WTC11 (cell line): ENCODE results near the gene DIABLO. TPM values are rescaled to one million over a fixed set of nuclear protein-coding genes. Genes with fewer than 3 reads are reported as not detected.

Source experiments
- ATAC-seq: fragments of 200-7000 bp; cut with Tn5 transposase; 2 replicates; pipeline ENCODE4 v1.10.0; 2021; ENCODE audit warnings: mild to moderate bottlenecking, moderate library complexity
- CTCF ChIA-PET: fragments of 300-600 bp; sonication (Branson Sonifier 250); formaldehyde crosslinking; loops from one replicate; lab custom pipeline; 2021; ENCODE audit warnings: antibody characterized with exemption; lab: Charles Lee
- POLR2A ChIA-PET: fragments of 350-600 bp; sonication (Branson Sonifier 250); formaldehyde crosslinking; loops from one replicate; lab custom pipeline; 2021; ENCODE audit warnings: antibody characterized with exemption; lab: Charles Lee
- DNase-seq: peaks from one replicate; pipeline ENCODE4 v3.0.0; 2021; ENCODE audit warnings: low spot score
- H3K27ac Mint-ChIP-seq: 2 replicates; pipeline ENCODE4 v1.8.0; 2021; ENCODE audit warnings: mixed read lengths
- H3K27me3 Mint-ChIP-seq: 2 replicates; pipeline ENCODE4 v1.8.0; 2021; ENCODE audit warnings: low read depth, mild to moderate bottlenecking, moderate library complexity, mixed read lengths
- H3K36me3 Mint-ChIP-seq: 2 replicates; pipeline ENCODE4 v1.8.0; 2021; ENCODE audit warnings: mixed read lengths
- H3K4me1 Mint-ChIP-seq: 2 replicates; pipeline ENCODE4 v1.8.0; 2022; ENCODE audit warnings: mixed read lengths
- H3K4me3 Mint-ChIP-seq: 2 replicates; pipeline ENCODE4 v1.8.0; 2021; ENCODE audit warnings: mild to moderate bottlenecking, moderate library complexity, mixed read lengths
- H3K9me3 Mint-ChIP-seq: 2 replicates; pipeline ENCODE4 v1.8.0; 2021; ENCODE audit warnings: mixed read lengths
- CDX4 ChIP-seq: fragments of 250-450 bp; sonication (Bioruptor Pico); IDR thresholded peaks from 2 replicates; pipeline ENCODE4 v1.9.0; 2021; ENCODE audit warnings: moderate library complexity, mild to moderate bottlenecking, inconsistent platforms, borderline replicate concordance
- EMX1 ChIP-seq: fragments of 250-450 bp; sonication (Bioruptor Pico); IDR thresholded peaks from 2 replicates; pipeline ENCODE4 v1.8.0; 2021; ENCODE audit warnings: mild to moderate bottlenecking
- ETV6 ChIP-seq: sonication (generic); formaldehyde crosslinking; IDR thresholded peaks from 2 replicates; pipeline ENCODE4 v1.8.1; 2022; ENCODE audit warnings: mild to moderate bottlenecking, missing genetic modification reagents
- FOXK1 ChIP-seq: sonication (generic); formaldehyde crosslinking; IDR thresholded peaks from 2 replicates; pipeline ENCODE4 v1.8.0; 2022; ENCODE audit warnings: mild to moderate bottlenecking, moderate library complexity, missing genetic modification reagents
- IRF2 ChIP-seq: sonication (generic); formaldehyde crosslinking; IDR thresholded peaks from 2 replicates; pipeline ENCODE4 v1.8.0; 2022; ENCODE audit warnings: low read depth, missing genetic modification reagents, borderline replicate concordance
- KAT7 ChIP-seq: sonication (generic); formaldehyde crosslinking; IDR thresholded peaks from 2 replicates; pipeline ENCODE4 v1.8.1; 2023; ENCODE audit warnings: missing genetic modification reagents, mild to moderate bottlenecking, borderline replicate concordance
- NR1H2 ChIP-seq: sonication (generic); formaldehyde crosslinking; IDR thresholded peaks from 2 replicates; pipeline ENCODE4 v1.9.0; 2021; ENCODE audit warnings: mild to moderate bottlenecking, moderate library complexity, missing genetic modification reagents
- NR3C1 ChIP-seq: sonication (generic); formaldehyde crosslinking; conservative IDR thresholded peaks from 2 replicates; pipeline ENCODE4 v1.8.1; 2023; ENCODE audit warnings: low read depth, mild to moderate bottlenecking, missing genetic modification reagents
- OVOL2 ChIP-seq: fragments of 250-450 bp; sonication (Bioruptor Pico); IDR thresholded peaks from 2 replicates; pipeline ENCODE4 v1.9.0; 2021; ENCODE audit warnings: mild to moderate bottlenecking, borderline replicate concordance
- PRDM15 ChIP-seq: sonication (generic); formaldehyde crosslinking; IDR thresholded peaks from 2 replicates; pipeline ENCODE4 v1.8.0; 2022; ENCODE audit warnings: missing genetic modification reagents
- PREB ChIP-seq: sonication (generic); formaldehyde crosslinking; IDR thresholded peaks from 2 replicates; pipeline ENCODE4 v1.8.1; 2022; ENCODE audit warnings: mild to moderate bottlenecking, missing genetic modification reagents, moderate library complexity, borderline replicate concordance
- ZNF138 ChIP-seq: sonication (generic); formaldehyde crosslinking; conservative IDR thresholded peaks from 2 replicates; pipeline ENCODE4 v1.8.1; 2022; ENCODE audit warnings: mild to moderate bottlenecking, moderate library complexity, missing genetic modification reagents
- ZNF232 ChIP-seq: sonication (generic); formaldehyde crosslinking; IDR thresholded peaks from 2 replicates; pipeline ENCODE4 v1.8.0; 2022; ENCODE audit warnings: mild to moderate bottlenecking, missing genetic modification reagents
- ZNF317 ChIP-seq: sonication (generic); formaldehyde crosslinking; IDR thresholded peaks from 2 replicates; pipeline ENCODE4 v1.8.1; 2023; ENCODE audit warnings: low read depth, mild to moderate bottlenecking, moderate library complexity, missing genetic modification reagents, borderline replicate concordance
- ZNF396 ChIP-seq: fragments of 250-450 bp; sonication (Bioruptor Pico); IDR thresholded peaks from 2 replicates; pipeline ENCODE4 v1.8.0; 2021; ENCODE audit warnings: mild to moderate bottlenecking, moderate library complexity, borderline replicate concordance
- ZNF671 ChIP-seq: fragments of 250-450 bp; sonication (Bioruptor Pico); IDR thresholded peaks from 2 replicates; pipeline ENCODE4 v1.8.0; 2021; ENCODE audit warnings: mild to moderate bottlenecking
- total RNA-seq: library from RNA; stranded (reverse); gene quantifications from 3 replicates; pipeline ENCODE4 v1.2.3, GENCODE V29; 2021
- TF ChIP-seq, protein P1 (sequence below): sonication (generic); formaldehyde crosslinking; conservative IDR thresholded peaks from 2 replicates; pipeline ENCODE4 v1.8.1; 2023; ENCODE audit warnings: mild to moderate bottlenecking, low read depth, missing genetic modification reagents, moderate library complexity
- TF ChIP-seq, protein P2 (sequence below): fragments of 200-600 bp; IDR thresholded peaks from 2 replicates; pipeline ENCODE4 v1.8.0; 2022; ENCODE audit warnings: antibody characterized with exemption

Gene DIABLO
- total RNA-seq, 1 experiment from 2014 or later, result 61.7 TPM

- TF ChIP-seq, protein P1, sequence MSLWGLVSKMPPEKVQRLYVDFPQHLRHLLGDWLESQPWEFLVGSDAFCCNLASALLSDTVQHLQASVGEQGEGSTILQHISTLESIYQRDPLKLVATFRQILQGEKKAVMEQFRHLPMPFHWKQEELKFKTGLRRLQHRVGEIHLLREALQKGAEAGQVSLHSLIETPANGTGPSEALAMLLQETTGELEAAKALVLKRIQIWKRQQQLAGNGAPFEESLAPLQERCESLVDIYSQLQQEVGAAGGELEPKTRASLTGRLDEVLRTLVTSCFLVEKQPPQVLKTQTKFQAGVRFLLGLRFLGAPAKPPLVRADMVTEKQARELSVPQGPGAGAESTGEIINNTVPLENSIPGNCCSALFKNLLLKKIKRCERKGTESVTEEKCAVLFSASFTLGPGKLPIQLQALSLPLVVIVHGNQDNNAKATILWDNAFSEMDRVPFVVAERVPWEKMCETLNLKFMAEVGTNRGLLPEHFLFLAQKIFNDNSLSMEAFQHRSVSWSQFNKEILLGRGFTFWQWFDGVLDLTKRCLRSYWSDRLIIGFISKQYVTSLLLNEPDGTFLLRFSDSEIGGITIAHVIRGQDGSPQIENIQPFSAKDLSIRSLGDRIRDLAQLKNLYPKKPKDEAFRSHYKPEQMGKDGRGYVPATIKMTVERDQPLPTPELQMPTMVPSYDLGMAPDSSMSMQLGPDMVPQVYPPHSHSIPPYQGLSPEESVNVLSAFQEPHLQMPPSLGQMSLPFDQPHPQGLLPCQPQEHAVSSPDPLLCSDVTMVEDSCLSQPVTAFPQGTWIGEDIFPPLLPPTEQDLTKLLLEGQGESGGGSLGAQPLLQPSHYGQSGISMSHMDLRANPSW (CRISPR knock-in tag), result no peak
- TF ChIP-seq EMX1 (CRISPR knock-in tag) (no peak), PRDM15 (CRISPR knock-in tag) (no peak), ZNF317 (CRISPR knock-in tag) (no peak), OVOL2 (CRISPR knock-in tag) (no peak), CDX4 (no peak), FOXK1 (CRISPR knock-in tag) (no peak), ZNF232 (CRISPR knock-in tag) (no peak), ZNF396 (CRISPR knock-in tag) (no peak)
These were observed 24.5 kb downstream of the DIABLO start (continued) for GRCh38 chr12:122201381-122201780.

GRCh38 chr12:122200541-122201175, 25.2 kb downstream of the DIABLO start:
- Mint-ChIP-seq H3K4me1 (peaks cover 16% of the 10 kb centered on the region), H3K27ac (no peak overlapping the region), H3K27me3 (peaks cover 37% of the 10 kb centered on the region), H3K4me3 (no peak overlapping the region), H3K36me3 (peaks cover 2% of the 10 kb centered on the region; the same call in 1 of the 2 replicates), H3K9me3 (peaks cover 5% of the 10 kb centered on the region)
- DNase-seq (peak; percentile 60), ATAC-seq (peak; percentile 24)
- TF ChIP-seq PREB (CRISPR knock-in tag) (no peak), IRF2 (CRISPR knock-in tag) (no peak), KAT7 (no peak)
- ChIA-PET CTCF (interaction anchor here (1.6 kb wide), 1 partner anchor 9 kb away, joined by 6 read pairs; no protein-coding TSS in a partner anchor), POLR2A (no interaction called here)

GRCh38 chr12:122199484-122200355, 26.1 kb downstream of the DIABLO start:
- Mint-ChIP-seq H3K27ac (no peak overlapping the region; the same call in 1 of the 2 replicates), H3K4me3 (no peak overlapping the region), H3K27me3 (peaks cover 28% of the 10 kb centered on the region), H3K4me1 (peaks cover 11% of the 10 kb centered on the region)
- DNase-seq, result no peak
- CTCF ChIA-PET, result interaction anchor here (1.5 kb wide), 1 partner anchor 62 kb away, joined by 4 read pairs; no protein-coding TSS in a partner anchor
- TF ChIP-seq, protein P2, sequence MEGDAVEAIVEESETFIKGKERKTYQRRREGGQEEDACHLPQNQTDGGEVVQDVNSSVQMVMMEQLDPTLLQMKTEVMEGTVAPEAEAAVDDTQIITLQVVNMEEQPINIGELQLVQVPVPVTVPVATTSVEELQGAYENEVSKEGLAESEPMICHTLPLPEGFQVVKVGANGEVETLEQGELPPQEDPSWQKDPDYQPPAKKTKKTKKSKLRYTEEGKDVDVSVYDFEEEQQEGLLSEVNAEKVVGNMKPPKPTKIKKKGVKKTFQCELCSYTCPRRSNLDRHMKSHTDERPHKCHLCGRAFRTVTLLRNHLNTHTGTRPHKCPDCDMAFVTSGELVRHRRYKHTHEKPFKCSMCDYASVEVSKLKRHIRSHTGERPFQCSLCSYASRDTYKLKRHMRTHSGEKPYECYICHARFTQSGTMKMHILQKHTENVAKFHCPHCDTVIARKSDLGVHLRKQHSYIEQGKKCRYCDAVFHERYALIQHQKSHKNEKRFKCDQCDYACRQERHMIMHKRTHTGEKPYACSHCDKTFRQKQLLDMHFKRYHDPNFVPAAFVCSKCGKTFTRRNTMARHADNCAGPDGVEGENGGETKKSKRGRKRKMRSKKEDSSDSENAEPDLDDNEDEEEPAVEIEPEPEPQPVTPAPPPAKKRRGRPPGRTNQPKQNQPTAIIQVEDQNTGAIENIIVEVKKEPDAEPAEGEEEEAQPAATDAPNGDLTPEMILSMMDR, result no peak
- TF ChIP-seq ZNF138 (CRISPR knock-in tag) (no peak), NR3C1 (no peak), NR1H2 (CRISPR knock-in tag) (no peak), ZNF671 (CRISPR knock-in tag) (no peak), ETV6 (no peak)
- TF ChIP-seq, all 79 proteins: peak for 0
- POLR2A ChIA-PET, result no interaction called here
- ATAC-seq, result no peak
- H3K9me3 Mint-ChIP-seq, result peaks cover 12% of the 10 kb centered on the region
- peaks cover 4% of the 10 kb centered on the region; the same call in 1 of the 2 replicates for H3K36me3 Mint-ChIP-seq
